Panc1 (cell line): ENCODE measurements around the gene ECHS1. TPM values are rescaled to one million over a fixed set of nuclear protein-coding genes. Genes with fewer than 3 reads are reported as not detected.
A peak's percentile ranks its signal among the peaks of the same experiment; 100 is the strongest.

Experiments used
- ATAC-seq: fragments of 200-7000 bp; cut with Tn5 transposase; 2 replicates; pipeline ENCODE4 v1.9.1; 2020; ENCODE audit warnings: mild to moderate bottlenecking, moderate library complexity
- BruUV-seq: library from RNA; stranded (reverse); fragments of 400-500 nt; replicated peaks from 2 replicates; lab custom pipeline; 2021; lab: Mats Ljungman, UMichigan
- CTCF ChIA-PET: fragments of 300-600 bp; sonication (Branson Sonifier 250); formaldehyde crosslinking; loops from one replicate; lab custom pipeline; 2022; ENCODE audit warnings: antibody characterized with exemption; lab: Charles Lee
- POLR2A ChIA-PET: fragments of 300-600 bp; sonication (Branson Sonifier 250); formaldehyde crosslinking; loops from one replicate; lab custom pipeline; 2022; ENCODE audit warnings: antibody characterized with exemption; lab: Charles Lee
- DNase-seq: peaks from one replicate; pipeline ENCODE4 v3.0.0-alpha.2; 2010; ENCODE audit warnings: low read depth, low spot score
- H3K27ac ChIP-seq: 2 replicates; pipeline ENCODE4 v1.5.1; 2011; ENCODE audit warnings: mild to moderate bottlenecking, low read length, inconsistent platforms
- H3K27me3 ChIP-seq: fragments of 200-500 bp; sonication (Bioruptor generic); 2 replicates; pipeline ENCODE4 v1.6.0; 2014; ENCODE audit warnings: low read length, inconsistent platforms; ENCODE audit not compliant: control insufficient read depth, insufficient read depth
- H3K36me3 ChIP-seq: fragments of 200-500 bp; sonication (Bioruptor generic); 2 replicates; pipeline ENCODE4 v1.5.1; 2014; ENCODE audit warnings: inconsistent platforms, mild to moderate bottlenecking, low read length, moderate library complexity; ENCODE audit not compliant: control insufficient read depth, insufficient read depth
- H3K4me1 ChIP-seq: 2 replicates; pipeline ENCODE4 v1.5.1; 2011; ENCODE audit warnings: inconsistent platforms, mild to moderate bottlenecking, low read length, moderate library complexity; ENCODE audit not compliant: control insufficient read depth, insufficient read depth
- H3K4me3 ChIP-seq, 2 experiments: 2 replicates each; pipeline ENCODE4 v1.5.1; 2011 to 2012; ENCODE audit warnings: low read depth in 2 of 2, low read length in 2 of 2, mild to moderate bottlenecking in 2 of 2, inconsistent platforms in 1 of 2, moderate library complexity in 1 of 2
- H3K9me3 ChIP-seq: fragments of 200-500 bp; sonication (Bioruptor generic); 2 replicates; pipeline ENCODE4 v1.5.1; 2014; ENCODE audit warnings: low read depth, mild to moderate bottlenecking, inconsistent platforms, low read length, moderate library complexity; ENCODE audit not compliant: control insufficient read depth, insufficient read depth
- CTCF ChIP-seq: fragments of 450-650 bp; IDR thresholded peaks from 2 replicates; pipeline ENCODE4 v1.5.1; 2017; ENCODE audit warnings: mild to moderate bottlenecking
- POLR2AphosphoS5 ChIP-seq: IDR thresholded peaks from 2 replicates; pipeline ENCODE4 v1.6.1; 2012; ENCODE audit warnings: mild to moderate bottlenecking, low read depth, low read length, moderate library complexity
- REST ChIP-seq, 2 experiments: IDR thresholded peaks; 2 replicates each; pipeline ENCODE4 v1.6.1; 2011 to 2012; ENCODE audit warnings: low read depth in 2 of 2, control low read depth in 1 of 2, low read length in 1 of 2, mild to moderate bottlenecking in 1 of 2, moderate library complexity in 1 of 2; ENCODE audit not compliant: insufficient read depth in 1 of 2
- SIN3A ChIP-seq: IDR thresholded peaks from 2 replicates; pipeline ENCODE4 v1.6.1; 2012; ENCODE audit warnings: low read depth, mild to moderate bottlenecking, low read length, moderate library complexity, borderline replicate concordance; ENCODE audit not compliant: insufficient read depth
- TCF7L2 ChIP-seq: IDR thresholded peaks from 2 replicates; pipeline ENCODE4 v1.6.1; 2011; ENCODE audit warnings: mild to moderate bottlenecking, low read depth, low read length, inconsistent platforms
- in situ Hi-C: cut with HindIII; loops from 2 replicates; pipeline ENCODE4 v1.10.0; 2016; ENCODE audit warnings: low sequenced_read_pairs, low pct_unique_long_range_greater_than_20kb
- intact Hi-C: fragments of 100-400 bp; cut with micrococcal nuclease; formaldehyde crosslinking; loops from one replicate; pipeline ENCODE4 v1.10.0; 2022; ENCODE audit not compliant: unreplicated experiment
- total RNA-seq: library from RNA; stranded (reverse); gene quantifications from one replicate; pipeline ENCODE4 v1.2.1, GENCODE V29; 2021; ENCODE audit not compliant: unreplicated experiment

The ECHS1 gene
- total RNA-seq, 1 experiment from 2014 or later = 165 TPM

GRCh38 chr10:133325440-133326222 lies 47.5 kb downstream of the ECHS1 start:
- CTCF ChIA-PET = no interaction called here
- intact Hi-C loops (no loop called here), in situ Hi-C loops (no loop called here)
- DNase-seq (no peak), ATAC-seq (peak; percentile 57)
- POLR2A ChIA-PET = no interaction called here
- Histone ChIP-seq H3K27ac (peak overlapping the region; percentile 23; the same call in 1 of the 2 replicates), H3K4me3 (peak overlapping the region; percentile 54 to 58), H3K4me1 (peaks cover 17% of the 10 kb centered on the region), H3K9me3 (no peaks in the 10 kb centered on the region), H3K36me3 (no peaks in the 10 kb centered on the region), H3K27me3 (no peaks in the 10 kb centered on the region)
- BruUV-seq = no TSS peak
- no peak for TF ChIP-seq TCF7L2
- no peak for TF ChIP-seq SIN3A
- no peak for TF ChIP-seq CTCF
- no peak for TF ChIP-seq REST (IDR thresholded peaks at IDR 0.05; ENCODE audit: insufficient read depth in 1 of 2, low read depth in 2 of 2, low read length in 1 of 2)
- TF ChIP-seq POLR2AphosphoS5 = no peak

GRCh38 chr10:133324857-133325260 lies 48.3 kb downstream of the ECHS1 start:
- BruUV-seq = no TSS peak
- DNase-seq (no peak), ATAC-seq (0 out of 2 replicates have a peak, but pooled peaks have one; percentile 6)
- peak overlapping the region; percentile 54 to 58 for H3K4me3 ChIP-seq
- TF ChIP-seq POLR2AphosphoS5 (no peak), SIN3A (no peak)
- ChIA-PET CTCF (interaction anchor here (0.6 kb wide), 1 partner anchor 12 kb away, joined by 3 read pairs; the partner anchor contains the start of gene CALY), POLR2A (no interaction called here)
- no peaks in the 10 kb centered on the region for H3K27me3 ChIP-seq
- H3K36me3 ChIP-seq = no peaks in the 10 kb centered on the region
- no peaks in the 10 kb centered on the region for H3K9me3 ChIP-seq
- H3K4me1 ChIP-seq = peaks cover 17% of the 10 kb centered on the region
- in situ Hi-C loops = no loop called here
- intact Hi-C loops = no loop called here
- H3K27ac ChIP-seq = peak overlapping the region; percentile 23; the same call in 1 of the 2 replicates
